ENCODE measurements around the gene RBM39.
"Not testable (repeated sequence)": the region's sequence is repeated elsewhere in the genome, so short reads cannot be mapped to it uniquely, and the experiment has no call there.

RBM39 gene

GRCh38 chr20:35744492-35744841 is 2.4 kb upstream of the RBM39 start:
- FAIRE-seq, result not testable (repeated sequence)

- FAIRE-seq, result no peak
Observed at GRCh38 chr20:35743693-35744491, 1.8 kb upstream of the RBM39 start.

- FAIRE-seq, result peak; percentile 67
Observed at GRCh38 chr20:35742741-35743523, 872 bp upstream of the RBM39 start.

GRCh38 chr20:35739294-35740163 is 2.5 kb downstream of the RBM39 start:
- peak; percentile 49 for FAIRE-seq

- FAIRE-seq, result no peak
Observed at GRCh38 chr20:35738410-35739179, 3.5 kb downstream of the RBM39 start.

GRCh38 chr20:35737865-35738333 is 4.2 kb downstream of the RBM39 start:
- no peak for FAIRE-seq

- FAIRE-seq, result no peak
Observed at GRCh38 chr20:35735826-35736470, 6.1 kb downstream of the RBM39 start.

- no peak for FAIRE-seq
Observed at GRCh38 chr20:35734777-35735649, 7.0 kb downstream of the RBM39 start.

- no peak for FAIRE-seq
Observed at GRCh38 chr20:35734374-35734773, 7.7 kb downstream of the RBM39 start.

GRCh38 chr20:35732644-35732982 is 9.4 kb downstream of the RBM39 start:
- FAIRE-seq, result no peak

- no peak for FAIRE-seq
Observed at GRCh38 chr20:35731862-35732643, 10.0 kb downstream of the RBM39 start.

- no peak for FAIRE-seq
Observed at GRCh38 chr20:35731469-35731788, 10.6 kb downstream of the RBM39 start.

GRCh38 chr20:35730583-35731468 is 11.2 kb downstream of the RBM39 start:
- FAIRE-seq, result no peak

GRCh38 chr20:35729836-35730582 is 12.1 kb downstream of the RBM39 start:
- no peak for FAIRE-seq

GRCh38 chr20:35729283-35729807 is 12.7 kb downstream of the RBM39 start:
- no peak for FAIRE-seq

GRCh38 chr20:35726842-35727711 is 15.0 kb downstream of the RBM39 start:
- FAIRE-seq, result no peak

Measured in G401.6 (cell line).